Measurements from ENCODE around the gene KDM4C. TPM values are rescaled to one million over a fixed set of nuclear protein-coding genes. Genes with fewer than 3 reads are reported as not detected.

Gene KDM4C
- total RNA-seq, 4 donors from 2014 or later = 39.0 to 113 (median 43.9) TPM

DNA sequence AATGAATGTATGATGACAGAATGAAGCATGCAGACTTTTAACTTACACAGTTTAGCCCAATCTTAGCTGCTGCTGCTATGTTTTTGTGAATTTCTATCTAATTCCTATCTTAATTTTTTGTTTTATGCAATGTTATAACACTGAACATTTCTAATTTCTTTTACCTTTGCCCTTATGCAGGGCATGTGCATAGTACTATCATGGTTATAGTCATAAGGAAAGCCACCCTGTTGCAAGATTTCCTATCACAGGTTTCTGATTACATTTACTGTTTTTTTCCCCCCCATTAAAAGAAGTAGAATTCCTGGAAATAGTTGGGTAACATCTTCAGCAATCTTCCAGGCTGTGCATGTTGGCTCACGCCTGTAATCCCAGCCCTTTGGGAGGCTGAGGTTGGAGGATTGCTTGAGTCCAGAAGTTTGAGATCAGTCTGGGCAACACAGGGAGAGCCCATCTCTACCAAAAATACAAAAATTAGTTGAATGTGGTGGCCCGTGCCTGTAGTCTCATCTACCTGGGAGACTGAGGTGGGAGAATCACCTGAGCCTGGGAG, 164.4 kb downstream of the KDM4C start:
- Histone ChIP-seq H3K36me3 (peaks cover 3% of the 10 kb centered on the region), H3K4me1 (no peaks in the 10 kb centered on the region), H3K9me3 (no peaks in the 10 kb centered on the region), H3K4me3 (no peak overlapping the region), H3K27me3 (no peaks in the 10 kb centered on the region), H3K27ac (no peak overlapping the region)
- no peak for DNase-seq (ENCODE audit: low spot score in 2 of 2)
- TF ChIP-seq POLR2AphosphoS5 (IDR thresholded peaks at IDR 0.05) (no peak), EP300 (IDR thresholded peaks at IDR 0.05) (no peak), POLR2A (IDR thresholded peaks at IDR 0.05) (no peak)
- TF ChIP-seq, protein P1, sequence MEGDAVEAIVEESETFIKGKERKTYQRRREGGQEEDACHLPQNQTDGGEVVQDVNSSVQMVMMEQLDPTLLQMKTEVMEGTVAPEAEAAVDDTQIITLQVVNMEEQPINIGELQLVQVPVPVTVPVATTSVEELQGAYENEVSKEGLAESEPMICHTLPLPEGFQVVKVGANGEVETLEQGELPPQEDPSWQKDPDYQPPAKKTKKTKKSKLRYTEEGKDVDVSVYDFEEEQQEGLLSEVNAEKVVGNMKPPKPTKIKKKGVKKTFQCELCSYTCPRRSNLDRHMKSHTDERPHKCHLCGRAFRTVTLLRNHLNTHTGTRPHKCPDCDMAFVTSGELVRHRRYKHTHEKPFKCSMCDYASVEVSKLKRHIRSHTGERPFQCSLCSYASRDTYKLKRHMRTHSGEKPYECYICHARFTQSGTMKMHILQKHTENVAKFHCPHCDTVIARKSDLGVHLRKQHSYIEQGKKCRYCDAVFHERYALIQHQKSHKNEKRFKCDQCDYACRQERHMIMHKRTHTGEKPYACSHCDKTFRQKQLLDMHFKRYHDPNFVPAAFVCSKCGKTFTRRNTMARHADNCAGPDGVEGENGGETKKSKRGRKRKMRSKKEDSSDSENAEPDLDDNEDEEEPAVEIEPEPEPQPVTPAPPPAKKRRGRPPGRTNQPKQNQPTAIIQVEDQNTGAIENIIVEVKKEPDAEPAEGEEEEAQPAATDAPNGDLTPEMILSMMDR (IDR thresholded peaks at IDR 0.05) = no peak
- WGBS = 80% methylated on average over 2 of the region's 2 CpGs

DNA sequence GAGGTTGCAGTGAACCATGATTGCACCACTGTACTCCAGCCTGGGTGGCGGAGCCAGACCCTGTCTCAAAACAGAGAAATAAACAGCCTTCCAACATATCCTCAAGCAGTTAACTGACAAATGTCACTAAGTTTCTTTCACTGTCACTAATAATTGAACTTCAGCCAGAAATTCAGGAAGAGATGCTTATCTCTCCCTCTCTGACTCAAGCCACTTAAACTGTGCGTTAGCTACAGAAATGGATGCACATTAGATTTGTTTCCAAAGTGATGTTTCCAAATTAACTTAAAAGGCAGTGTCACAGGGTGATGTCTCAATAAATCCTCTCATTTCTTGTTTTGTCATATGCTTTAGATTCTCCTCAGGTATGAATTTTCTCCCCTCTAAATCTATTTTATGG, 164.9 kb downstream of the KDM4C start:
- 66% methylated on average over 2 of the region's 2 CpGs for WGBS
- Histone ChIP-seq H3K27ac (no peak overlapping the region), H3K36me3 (peaks cover 3% of the 10 kb centered on the region), H3K9me3 (no peaks in the 10 kb centered on the region), H3K4me1 (no peaks in the 10 kb centered on the region), H3K4me3 (no peak overlapping the region), H3K27me3 (no peaks in the 10 kb centered on the region)
- TF ChIP-seq POLR2AphosphoS5 (IDR thresholded peaks at IDR 0.05) (no peak), POLR2A (IDR thresholded peaks at IDR 0.05) (no peak), EP300 (IDR thresholded peaks at IDR 0.05) (no peak)
- TF ChIP-seq, protein P1 (IDR thresholded peaks at IDR 0.05) = no peak
- DNase-seq (ENCODE audit: low spot score in 2 of 2) = no peak

DNA sequence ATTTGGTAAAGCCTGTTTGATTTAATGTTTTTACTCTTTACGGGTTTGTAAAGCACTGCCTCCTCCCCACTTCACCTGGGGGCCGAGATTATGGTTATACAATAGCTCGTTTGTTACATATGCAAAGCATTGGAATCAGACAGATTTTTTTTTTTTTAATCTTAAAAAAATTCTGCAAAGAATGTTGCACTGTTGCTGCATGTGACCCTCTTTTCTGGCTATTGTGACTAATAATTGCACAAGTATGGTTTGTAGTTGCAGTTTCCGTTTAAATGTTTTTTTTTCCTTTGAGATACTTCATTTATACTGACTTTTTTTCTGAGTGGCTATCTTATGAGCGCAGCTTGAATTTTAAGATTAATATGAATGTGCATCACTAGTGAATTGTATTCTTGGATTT, 165.3 kb downstream of the KDM4C start:
- H3K36me3 ChIP-seq = peaks cover 3% of the 10 kb centered on the region
- H3K27me3 ChIP-seq = no peaks in the 10 kb centered on the region
- TF ChIP-seq, protein P1 (IDR thresholded peaks at IDR 0.05) = no peak
- TF ChIP-seq EP300 (IDR thresholded peaks at IDR 0.05) (no peak), POLR2A (IDR thresholded peaks at IDR 0.05) (no peak), POLR2AphosphoS5 (IDR thresholded peaks at IDR 0.05) (no peak)
- no peak overlapping the region for H3K4me3 ChIP-seq
- H3K9me3 ChIP-seq = no peaks in the 10 kb centered on the region
- no peak overlapping the region for H3K27ac ChIP-seq
- 68% methylated on average over 5 of the region's 5 CpGs for WGBS
- H3K4me1 ChIP-seq = no peaks in the 10 kb centered on the region
- no peak for DNase-seq (ENCODE audit: low spot score in 2 of 2)

DNA sequence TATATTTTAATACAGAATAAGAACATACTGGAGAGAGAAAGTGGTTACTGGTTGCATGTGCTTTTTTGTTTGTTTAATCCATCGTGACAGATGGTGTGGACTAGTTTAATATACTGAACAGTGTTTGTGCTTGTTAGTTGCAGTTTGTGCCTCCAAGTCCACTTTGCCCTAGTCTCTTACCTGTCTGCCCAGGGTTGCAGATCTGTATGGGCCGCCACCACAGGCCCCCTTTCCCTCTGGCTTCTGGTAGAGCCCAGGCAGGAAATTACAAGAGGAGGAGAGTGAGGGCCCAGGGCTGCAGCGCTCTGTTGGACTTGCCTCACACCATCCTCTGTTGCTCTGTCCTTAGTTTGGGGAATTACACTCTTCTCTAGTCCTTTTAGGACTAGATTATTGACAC, 166.4 kb downstream of the KDM4C start:
- 80% methylated on average over 3 of the region's 3 CpGs for WGBS
- Histone ChIP-seq H3K4me1 (no peaks in the 10 kb centered on the region), H3K4me3 (no peak overlapping the region), H3K36me3 (peaks cover 3% of the 10 kb centered on the region), H3K27me3 (no peaks in the 10 kb centered on the region), H3K9me3 (no peaks in the 10 kb centered on the region), H3K27ac (no peak overlapping the region)
- DNase-seq (ENCODE audit: low spot score in 2 of 2) = no peak
- no peak for TF ChIP-seq EP300 (IDR thresholded peaks at IDR 0.05)
- TF ChIP-seq, protein P1 (IDR thresholded peaks at IDR 0.05) = no peak
- TF ChIP-seq POLR2A (IDR thresholded peaks at IDR 0.05) = no peak
- no peak for TF ChIP-seq POLR2AphosphoS5 (IDR thresholded peaks at IDR 0.05)

DNA sequence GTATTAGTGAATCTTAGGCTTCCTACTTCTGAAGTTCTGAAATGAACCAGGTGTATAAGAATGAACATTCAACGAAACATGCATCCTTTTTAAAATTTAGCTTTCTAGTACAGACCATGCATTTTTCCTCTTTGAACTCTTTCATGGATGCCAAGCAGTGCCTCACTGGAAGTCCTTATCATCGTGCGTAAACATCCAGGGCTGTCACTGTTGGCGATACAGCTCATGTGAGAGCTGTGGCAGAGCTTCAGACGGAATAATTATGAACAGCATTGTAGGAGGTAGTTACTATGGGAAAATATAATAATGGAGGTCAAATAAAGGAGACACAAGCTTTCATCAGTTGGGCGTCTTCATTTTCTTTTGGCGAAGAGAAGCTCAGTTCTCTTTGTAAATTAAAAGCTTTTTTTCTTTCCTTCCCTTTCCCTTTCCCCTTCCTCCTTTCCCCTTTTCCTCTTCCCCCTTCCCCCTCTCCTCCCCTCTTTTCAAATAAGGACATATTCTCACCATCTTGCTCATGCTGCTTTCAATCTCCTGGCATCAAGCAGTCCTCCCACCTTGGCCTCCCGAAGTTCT, 167.3 kb downstream of the KDM4C start:
- Histone ChIP-seq H3K27me3 (no peaks in the 10 kb centered on the region), H3K4me3 (no peak overlapping the region), H3K27ac (no peak overlapping the region), H3K9me3 (no peaks in the 10 kb centered on the region), H3K4me1 (no peaks in the 10 kb centered on the region), H3K36me3 (peaks cover 3% of the 10 kb centered on the region)
- WGBS = 95% methylated on average over 8 of the region's 8 CpGs
- TF ChIP-seq EP300 (IDR thresholded peaks at IDR 0.05) (no peak), POLR2AphosphoS5 (IDR thresholded peaks at IDR 0.05) (no peak), POLR2A (IDR thresholded peaks at IDR 0.05) (no peak)
- TF ChIP-seq, protein P1 (IDR thresholded peaks at IDR 0.05) = no peak
- DNase-seq (ENCODE audit: low spot score in 2 of 2) = no peak
